ENCODE measurements around the gene SCAP.

SCAP gene

DNA sequence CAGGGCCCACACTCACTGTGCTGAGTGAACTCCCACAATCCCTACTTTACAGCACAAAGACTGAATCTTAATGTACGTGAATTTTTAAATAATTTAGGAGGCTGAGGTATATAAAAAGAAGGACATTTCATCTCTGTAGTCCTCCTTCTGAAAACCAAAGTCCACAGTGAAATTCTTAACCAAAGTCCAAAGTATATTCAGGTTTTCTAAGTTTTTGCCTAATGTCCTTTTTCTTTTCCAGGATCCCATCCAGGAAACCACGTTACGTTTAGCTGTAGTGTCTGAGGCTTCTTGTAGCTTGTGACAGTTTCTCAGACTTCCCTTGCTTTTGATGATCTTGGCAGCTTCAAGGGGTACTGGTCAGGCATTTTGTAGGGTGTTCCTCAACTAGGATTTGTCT is 44.5 kb downstream of the SCAP start:
- H3K27me3 ChIP-seq (ENCODE audit: insufficient read depth, poor library complexity, severe bottlenecking) = no peaks in the 10 kb centered on the region
- H3K27ac ChIP-seq (ENCODE audit: poor library complexity, severe bottlenecking) = no peak overlapping the region
- H3K4me3 ChIP-seq (ENCODE audit: severe bottlenecking) = no peak overlapping the region
- TF ChIP-seq CTCF (IDR thresholded peaks at IDR 0.05; ENCODE audit: poor library complexity, severe bottlenecking) = no peak
- no peak for DNase-seq (ENCODE audit: low spot score)
- H3K36me3 ChIP-seq (ENCODE audit: low read depth) = peaks cover 22% of the 10 kb centered on the region
- no peaks in the 10 kb centered on the region for H3K4me1 ChIP-seq (ENCODE audit: insufficient read depth, poor library complexity, severe bottlenecking)
- H3K9me3 ChIP-seq (ENCODE audit: severe bottlenecking) = no peaks in the 10 kb centered on the region
- no peak for ATAC-seq (ENCODE audit: low read depth)

GRCh38 chr3:47430606-47431005 is 45.1 kb downstream of the SCAP start:
- H3K27me3 ChIP-seq (ENCODE audit: insufficient read depth, poor library complexity, severe bottlenecking) = no peaks in the 10 kb centered on the region
- peaks cover 22% of the 10 kb centered on the region for H3K36me3 ChIP-seq (ENCODE audit: low read depth)
- no peak for DNase-seq (ENCODE audit: low spot score)
- ATAC-seq (ENCODE audit: low read depth) = no peak
- no peaks in the 10 kb centered on the region for H3K9me3 ChIP-seq (ENCODE audit: severe bottlenecking)
- TF ChIP-seq CTCF (IDR thresholded peaks at IDR 0.05; ENCODE audit: poor library complexity, severe bottlenecking) = no peak
- H3K4me3 ChIP-seq (ENCODE audit: severe bottlenecking) = no peak overlapping the region
- H3K4me1 ChIP-seq (ENCODE audit: insufficient read depth, poor library complexity, severe bottlenecking) = no peaks in the 10 kb centered on the region
- no peak overlapping the region for H3K27ac ChIP-seq (ENCODE audit: poor library complexity, severe bottlenecking)

DNA sequence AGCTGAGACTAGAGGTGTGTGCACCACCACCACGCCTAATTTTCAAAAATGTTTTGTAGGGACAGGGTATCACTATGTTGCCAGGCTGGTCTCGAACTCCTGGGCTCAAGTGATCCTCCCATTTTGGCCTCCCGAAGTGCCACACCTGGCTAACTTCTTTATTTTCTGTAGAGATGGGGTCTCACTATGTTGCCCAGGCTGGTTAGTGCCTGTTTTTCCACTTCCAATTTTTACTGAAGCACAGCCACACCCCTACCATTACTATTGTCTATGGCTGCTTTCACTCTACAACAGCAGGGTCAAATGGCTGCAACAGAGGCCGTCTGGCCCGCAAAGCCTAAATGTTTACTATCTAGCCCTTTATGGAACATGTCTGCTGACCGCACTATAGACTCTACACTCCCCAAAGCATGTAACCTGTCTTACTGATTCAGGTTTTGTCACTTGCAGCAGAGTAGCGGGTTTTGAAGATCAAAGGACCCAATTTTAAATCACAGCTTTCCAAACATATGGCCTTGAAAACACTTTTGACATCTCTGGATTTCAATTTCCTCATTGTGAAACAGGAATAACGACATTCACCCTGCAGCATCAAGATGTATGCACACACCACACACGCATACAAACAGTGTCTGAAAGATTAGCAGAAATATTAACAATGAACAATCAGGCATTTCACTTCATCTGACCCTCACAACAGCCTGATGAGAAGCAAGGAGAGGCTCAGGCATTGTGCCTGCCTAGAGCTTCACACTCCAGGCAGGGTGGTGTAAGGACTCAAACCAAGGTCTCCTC is 46.1 kb downstream of the SCAP start:
- no peak for TF ChIP-seq CTCF (IDR thresholded peaks at IDR 0.05; ENCODE audit: poor library complexity, severe bottlenecking)
- no peaks in the 10 kb centered on the region for H3K27me3 ChIP-seq (ENCODE audit: insufficient read depth, poor library complexity, severe bottlenecking)
- no peaks in the 10 kb centered on the region for H3K9me3 ChIP-seq (ENCODE audit: severe bottlenecking)
- peaks cover 24% of the 10 kb centered on the region for H3K36me3 ChIP-seq (ENCODE audit: low read depth)
- H3K4me1 ChIP-seq (ENCODE audit: insufficient read depth, poor library complexity, severe bottlenecking) = no peaks in the 10 kb centered on the region
- DNase-seq (ENCODE audit: low spot score) (no peak), ATAC-seq (ENCODE audit: low read depth) (no peak)
- H3K4me3 ChIP-seq (ENCODE audit: severe bottlenecking) = no peak overlapping the region
- no peak overlapping the region for H3K27ac ChIP-seq (ENCODE audit: poor library complexity, severe bottlenecking)

- Histone ChIP-seq H3K9me3 (ENCODE audit: severe bottlenecking) (no peaks in the 10 kb centered on the region), H3K4me1 (ENCODE audit: insufficient read depth, poor library complexity, severe bottlenecking) (no peaks in the 10 kb centered on the region), H3K27ac (ENCODE audit: poor library complexity, severe bottlenecking) (no peak overlapping the region), H3K27me3 (ENCODE audit: insufficient read depth, poor library complexity, severe bottlenecking) (no peaks in the 10 kb centered on the region), H3K4me3 (ENCODE audit: severe bottlenecking) (no peak overlapping the region), H3K36me3 (ENCODE audit: low read depth) (peaks cover 15% of the 10 kb centered on the region)
- no peak for TF ChIP-seq CTCF (IDR thresholded peaks at IDR 0.05; ENCODE audit: poor library complexity, severe bottlenecking)
- DNase-seq (ENCODE audit: low spot score) (no peak), ATAC-seq (ENCODE audit: low read depth) (no peak)
These were observed 47.1 kb downstream of the SCAP start for GRCh38 chr3:47428662-47429061.

DNA sequence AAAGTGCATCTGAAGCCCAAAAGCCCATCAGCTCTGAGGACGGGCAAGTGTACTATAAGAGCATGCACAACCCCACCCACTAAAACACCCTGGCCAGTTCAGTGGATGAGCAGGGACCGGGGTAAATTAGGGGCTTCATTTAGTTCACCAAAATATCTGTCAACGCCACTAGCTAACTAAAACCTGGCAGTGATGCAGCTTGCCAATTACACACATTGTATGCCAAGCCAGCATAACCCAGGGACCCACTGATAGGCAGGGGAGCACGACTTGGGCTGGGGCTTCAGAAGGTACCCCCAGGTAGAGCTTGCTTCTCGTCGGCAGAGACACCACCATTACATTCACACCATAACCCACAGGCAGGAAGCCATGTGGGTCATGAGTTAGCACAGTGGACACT is 47.9 kb downstream of the SCAP start:
- Histone ChIP-seq H3K27ac (ENCODE audit: poor library complexity, severe bottlenecking) (no peak overlapping the region), H3K27me3 (ENCODE audit: insufficient read depth, poor library complexity, severe bottlenecking) (no peaks in the 10 kb centered on the region), H3K4me1 (ENCODE audit: insufficient read depth, poor library complexity, severe bottlenecking) (no peaks in the 10 kb centered on the region), H3K4me3 (ENCODE audit: severe bottlenecking) (no peak overlapping the region), H3K9me3 (ENCODE audit: severe bottlenecking) (no peaks in the 10 kb centered on the region), H3K36me3 (ENCODE audit: low read depth) (peaks cover 11% of the 10 kb centered on the region)
- DNase-seq (ENCODE audit: low spot score) (no peak), ATAC-seq (ENCODE audit: low read depth) (no peak)
- TF ChIP-seq CTCF (IDR thresholded peaks at IDR 0.05; ENCODE audit: poor library complexity, severe bottlenecking) = no peak
